ENCODE measurements around the gene NUP210. TPM values are rescaled to one million over a fixed set of nuclear protein-coding genes. Genes with fewer than 3 reads are reported as not detected.

NUP210 gene
- total and polyA plus RNA-seq, 2 of the 13 experiments (the other 11 are each of a cell fraction or from before 2014, with no cell fraction given): 31.6 to 35.2 TPM

DNA sequence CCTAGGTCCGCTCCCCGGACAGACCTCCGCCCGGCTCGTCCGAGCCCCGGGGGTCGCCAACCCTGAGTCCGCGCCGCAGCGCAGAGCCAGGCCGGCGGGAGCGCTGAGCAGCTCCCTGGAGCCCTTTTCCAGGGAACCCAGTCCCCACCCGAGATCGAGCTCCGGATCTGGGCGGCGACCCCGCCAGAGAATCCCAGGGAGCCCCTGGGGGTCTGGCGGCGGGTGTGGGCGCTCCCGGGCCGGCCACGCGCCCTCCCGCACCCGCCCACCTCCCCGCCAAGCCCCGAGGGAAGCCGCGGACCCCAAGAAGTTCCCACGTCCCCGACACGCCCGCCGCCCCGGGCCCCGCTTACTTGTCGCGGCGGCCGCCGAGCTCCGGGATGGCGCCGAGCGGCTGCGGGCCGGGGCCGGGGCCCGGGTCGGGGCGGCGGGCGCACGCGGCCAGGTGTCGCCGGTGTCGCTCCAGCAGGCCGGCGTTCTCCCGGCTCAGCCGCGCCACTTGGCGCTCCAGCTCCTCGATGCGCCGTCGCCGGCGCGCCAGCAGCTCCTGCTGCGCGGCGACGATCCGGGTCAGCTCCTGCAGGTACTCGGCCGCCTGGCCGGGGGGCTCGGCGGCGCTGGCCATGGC is 137.7 kb downstream of the NUP210 start (continued):
- TF ChIP-seq, protein P1, sequence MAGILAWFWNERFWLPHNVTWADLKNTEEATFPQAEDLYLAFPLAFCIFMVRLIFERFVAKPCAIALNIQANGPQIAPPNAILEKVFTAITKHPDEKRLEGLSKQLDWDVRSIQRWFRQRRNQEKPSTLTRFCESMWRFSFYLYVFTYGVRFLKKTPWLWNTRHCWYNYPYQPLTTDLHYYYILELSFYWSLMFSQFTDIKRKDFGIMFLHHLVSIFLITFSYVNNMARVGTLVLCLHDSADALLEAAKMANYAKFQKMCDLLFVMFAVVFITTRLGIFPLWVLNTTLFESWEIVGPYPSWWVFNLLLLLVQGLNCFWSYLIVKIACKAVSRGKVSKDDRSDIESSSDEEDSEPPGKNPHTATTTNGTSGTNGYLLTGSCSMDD (CRISPR knock-in tag; IDR thresholded peaks at IDR 0.05): no peak
- TF ChIP-seq ZNF263 (CRISPR knock-in tag; IDR thresholded peaks at IDR 0.05): no peak
- peak; percentile 29; the same call in 1 of the 2 replicates for TF ChIP-seq ZNF274 (CRISPR knock-in tag; IDR thresholded peaks at IDR 0.05)
- TF ChIP-seq REL (CRISPR knock-in tag; conservative IDR thresholded peaks at IDR 0.05): no peak
- no peak for TF ChIP-seq ZNF124 (CRISPR knock-in tag; IDR thresholded peaks at IDR 0.05)
- TF ChIP-seq HNF4A (CRISPR knock-in tag; IDR thresholded peaks at IDR 0.05): no peak
- TF ChIP-seq WIZ (CRISPR knock-in tag; IDR thresholded peaks at IDR 0.05): no peak
- no peak for TF ChIP-seq RCOR2 (CRISPR knock-in tag; IDR thresholded peaks at IDR 0.05)
- TF ChIP-seq ZFP82 (CRISPR knock-in tag; IDR thresholded peaks at IDR 0.05; ENCODE audit: borderline replicate concordance): no peak
- no peak for TF ChIP-seq BHLHE40 (IDR thresholded peaks at IDR 0.05; ENCODE audit: low read length)
- 0 out of 2 replicates have a peak, but pooled peaks have one; percentile 3 for TF ChIP-seq ZNF776 (CRISPR knock-in tag; IDR thresholded peaks at IDR 0.05)
- TF ChIP-seq, protein P2, sequence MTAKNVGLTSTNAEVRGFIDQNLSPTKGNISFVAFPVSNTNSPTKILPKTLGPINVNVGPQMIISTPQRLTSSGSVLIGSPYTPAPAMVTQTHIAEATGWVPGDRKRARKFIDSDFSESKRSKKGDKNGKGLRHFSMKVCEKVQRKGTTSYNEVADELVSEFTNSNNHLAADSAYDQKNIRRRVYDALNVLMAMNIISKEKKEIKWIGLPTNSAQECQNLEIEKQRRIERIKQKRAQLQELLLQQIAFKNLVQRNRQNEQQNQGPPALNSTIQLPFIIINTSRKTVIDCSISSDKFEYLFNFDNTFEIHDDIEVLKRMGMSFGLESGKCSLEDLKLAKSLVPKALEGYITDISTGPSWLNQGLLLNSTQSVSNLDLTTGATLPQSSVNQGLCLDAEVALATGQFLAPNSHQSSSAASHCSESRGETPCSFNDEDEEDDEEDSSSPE (CRISPR knock-in tag; IDR thresholded peaks at IDR 0.05): no peak
- TF ChIP-seq, protein P3, sequence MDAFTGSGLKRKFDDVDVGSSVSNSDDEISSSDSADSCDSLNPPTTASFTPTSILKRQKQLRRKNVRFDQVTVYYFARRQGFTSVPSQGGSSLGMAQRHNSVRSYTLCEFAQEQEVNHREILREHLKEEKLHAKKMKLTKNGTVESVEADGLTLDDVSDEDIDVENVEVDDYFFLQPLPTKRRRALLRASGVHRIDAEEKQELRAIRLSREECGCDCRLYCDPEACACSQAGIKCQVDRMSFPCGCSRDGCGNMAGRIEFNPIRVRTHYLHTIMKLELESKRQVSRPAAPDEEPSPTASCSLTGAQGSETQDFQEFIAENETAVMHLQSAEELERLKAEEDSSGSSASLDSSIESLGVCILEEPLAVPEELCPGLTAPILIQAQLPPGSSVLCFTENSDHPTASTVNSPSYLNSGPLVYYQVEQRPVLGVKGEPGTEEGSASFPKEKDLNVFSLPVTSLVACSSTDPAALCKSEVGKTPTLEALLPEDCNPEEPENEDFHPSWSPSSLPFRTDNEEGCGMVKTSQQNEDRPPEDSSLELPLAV (CRISPR knock-in tag; conservative IDR thresholded peaks at IDR 0.05; ENCODE audit: low read depth): no peak
- TF ChIP-seq ZNF749 (CRISPR knock-in tag; IDR thresholded peaks at IDR 0.05; ENCODE audit: borderline replicate concordance): no peak
- TF ChIP-seq CCDC6 (CRISPR knock-in tag; IDR thresholded peaks at IDR 0.05): no peak
- TF ChIP-seq SSRP1 (CRISPR knock-in tag; IDR thresholded peaks at IDR 0.05): no peak
- no peak for TF ChIP-seq ZNF615 (CRISPR knock-in tag; IDR thresholded peaks at IDR 0.05; ENCODE audit: borderline replicate concordance)
- TF ChIP-seq HHEX (CRISPR knock-in tag; IDR thresholded peaks at IDR 0.05): no peak
- TF ChIP-seq, protein P4, sequence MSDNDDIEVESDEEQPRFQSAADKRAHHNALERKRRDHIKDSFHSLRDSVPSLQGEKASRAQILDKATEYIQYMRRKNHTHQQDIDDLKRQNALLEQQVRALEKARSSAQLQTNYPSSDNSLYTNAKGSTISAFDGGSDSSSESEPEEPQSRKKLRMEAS (IDR thresholded peaks at IDR 0.05): 0 out of 2 replicates have a peak, but pooled peaks have one; percentile 2
- TF ChIP-seq LCORL (IDR thresholded peaks at IDR 0.05): no peak
- TF ChIP-seq LCORL (CRISPR knock-in tag; IDR thresholded peaks at IDR 0.05): no peak
- no peak for TF ChIP-seq HNF4G (IDR thresholded peaks at IDR 0.05; ENCODE audit: borderline replicate concordance, low read depth, low read length)
- 0 out of 2 replicates have a peak, but pooled peaks have one; percentile 17 for TF ChIP-seq HNF4G (CRISPR knock-in tag; IDR thresholded peaks at IDR 0.05; ENCODE audit: borderline replicate concordance, low read depth)
- no peak for TF ChIP-seq CHD4 (IDR thresholded peaks at IDR 0.05; ENCODE audit: borderline replicate concordance, low read length)
- TF ChIP-seq MYNN (CRISPR knock-in tag; IDR thresholded peaks at IDR 0.05; ENCODE audit: low read depth): no peak
- no peak for TF ChIP-seq ETV5 (CRISPR knock-in tag; IDR thresholded peaks at IDR 0.05; ENCODE audit: borderline replicate concordance)
- 0 out of 2 replicates have a peak, but pooled peaks have one; percentile 37 for TF ChIP-seq ZNF547 (CRISPR knock-in tag; IDR thresholded peaks at IDR 0.05)
- TF ChIP-seq ZBTB20 (CRISPR knock-in tag; IDR thresholded peaks at IDR 0.05; ENCODE audit: borderline replicate concordance, low read depth): no peak
- no peak for TF ChIP-seq GLI4 (CRISPR knock-in tag; IDR thresholded peaks at IDR 0.05; ENCODE audit: borderline replicate concordance)

All from HepG2 (cell line).